HEK293 (cell line): ENCODE data around the gene TNS3.

Experiments used
- CTCF ChIA-PET: fragments of 350-600 bp; formaldehyde crosslinking; extraction: SDS; loops from one replicate; lab custom pipeline; 2021; ENCODE audit warnings: antibody characterized with exemption; lab: Yijun Ruan, JAX
- POLR2A ChIA-PET: fragments of 300-600 bp; formaldehyde crosslinking; extraction: SDS; loops from one replicate; lab custom pipeline; 2020; ENCODE audit warnings: antibody characterized with exemption, inconsistent platforms; lab: Yijun Ruan, JAX
- H3K27ac ChIP-seq: fragments of 200-500 bp; sonication (Bioruptor generic); 2 replicates; pipeline ENCODE4 v1.5.1; 2014; ENCODE audit warnings: low read depth, low read length, control low read depth, inconsistent platforms; ENCODE audit errors: extremely low read depth
- H3K36me3 ChIP-seq, 2 experiments: fragments of 200-500 bp in 1 of 2; sonication (Bioruptor generic) in 1 of 2; 1 replicate in 1 of 2; 2 replicates in 1 of 2; pipeline ENCODE4 v1.5.1; 2014 to 2017; ENCODE audit warnings: inconsistent platforms in 2 of 2, low read length in 2 of 2; ENCODE audit not compliant: control insufficient read depth in 2 of 2, insufficient read depth in 1 of 2
- H3K4me1 ChIP-seq: fragments of 200-500 bp; sonication (Bioruptor generic); 2 replicates; pipeline ENCODE4 v1.5.1; 2014; ENCODE audit warnings: mild to moderate bottlenecking, low read length, inconsistent platforms; ENCODE audit not compliant: control insufficient read depth, insufficient read depth
- H3K4me3 ChIP-seq: 2 replicates; pipeline ENCODE4 v1.5.1; 2011; ENCODE audit warnings: low read depth, mild to moderate bottlenecking, control low read depth, low read length, moderate library complexity
- H3K9me3 ChIP-seq: fragments of 200-500 bp; sonication (Bioruptor generic); 2 replicates; pipeline ENCODE4 v1.5.1; 2014; ENCODE audit warnings: low read depth, low read length, inconsistent platforms; ENCODE audit not compliant: control insufficient read depth, insufficient read depth
- FEZF1 ChIP-seq: fragments of 450-650 bp; formaldehyde crosslinking; IDR thresholded peaks from 2 replicates; pipeline ENCODE4 v1.5.1; 2016; ENCODE audit warnings: missing biosample characterization, missing genetic modification characterization
- HOXD13 ChIP-seq: sonication (generic); formaldehyde crosslinking; IDR thresholded peaks from 2 replicates; pipeline ENCODE4 v1.8.0; 2022; ENCODE audit warnings: missing genetic modification reagents, borderline replicate concordance
- OSR2 ChIP-seq: fragments of 450-650 bp; formaldehyde crosslinking; IDR thresholded peaks from 2 replicates; pipeline ENCODE4 v1.5.1; 2016; ENCODE audit warnings: missing biosample characterization, missing genetic modification characterization
- SCRT1 ChIP-seq: fragments of 450-650 bp; formaldehyde crosslinking; IDR thresholded peaks from 2 replicates; pipeline ENCODE4 v1.5.1; 2016; ENCODE audit warnings: missing biosample characterization, missing genetic modification characterization, borderline replicate concordance
- SP3 ChIP-seq: fragments of 450-650 bp; formaldehyde crosslinking; IDR thresholded peaks from 2 replicates; pipeline ENCODE4 v1.5.1; 2016; ENCODE audit warnings: missing biosample characterization, missing genetic modification characterization
- ZBTB20 ChIP-seq: fragments of 450-650 bp; formaldehyde crosslinking; IDR thresholded peaks from 2 replicates; pipeline ENCODE4 v1.5.1; 2016; ENCODE audit warnings: missing biosample characterization, missing genetic modification characterization
- ZNF112 ChIP-seq: fragments of 450-650 bp; formaldehyde crosslinking; IDR thresholded peaks from 2 replicates; pipeline ENCODE4 v1.5.0; 2017; ENCODE audit warnings: missing biosample characterization, missing genetic modification characterization
- ZNF114 ChIP-seq: fragments of 450-650 bp; formaldehyde crosslinking; IDR thresholded peaks from 2 replicates; pipeline ENCODE4 v1.5.0; 2017; ENCODE audit warnings: missing biosample characterization, missing genetic modification characterization
- ZNF138 ChIP-seq: fragments of 450-650 bp; formaldehyde crosslinking; IDR thresholded peaks from 2 replicates; pipeline ENCODE4 v1.5.1; 2016; ENCODE audit warnings: missing biosample characterization, missing genetic modification characterization, borderline replicate concordance
- ZNF175 ChIP-seq: fragments of 450-650 bp; formaldehyde crosslinking; IDR thresholded peaks from 2 replicates; pipeline ENCODE4 v1.5.1; 2016; ENCODE audit warnings: missing biosample characterization, missing genetic modification characterization
- ZNF184 ChIP-seq: fragments of 450-650 bp; IDR thresholded peaks from 2 replicates; pipeline ENCODE4 v1.5.1; 2018; ENCODE audit warnings: missing biosample characterization, mild to moderate bottlenecking, missing genetic modification characterization
- ZNF23 ChIP-seq: fragments of 450-650 bp; formaldehyde crosslinking; IDR thresholded peaks from 2 replicates; pipeline ENCODE4 v1.5.1; 2016; ENCODE audit warnings: missing biosample characterization, missing genetic modification characterization, borderline replicate concordance
- ZNF394 ChIP-seq: fragments of 450-650 bp; formaldehyde crosslinking; IDR thresholded peaks from 2 replicates; pipeline ENCODE4 v1.5.1; 2016; ENCODE audit warnings: missing biosample characterization, missing genetic modification characterization, mild to moderate bottlenecking, moderate library complexity, borderline replicate concordance
- ZNF530 ChIP-seq: fragments of 450-650 bp; formaldehyde crosslinking; IDR thresholded peaks from 2 replicates; pipeline ENCODE4 v1.5.1; 2016; ENCODE audit warnings: low read depth, missing biosample characterization, missing genetic modification characterization
- ZNF555 ChIP-seq: fragments of 450-650 bp; formaldehyde crosslinking; conservative IDR thresholded peaks from 2 replicates; pipeline ENCODE4 v1.5.1; 2017; ENCODE audit warnings: missing biosample characterization, mild to moderate bottlenecking, missing genetic modification characterization, inconsistent platforms
- ZNF624 ChIP-seq: fragments of 450-650 bp; formaldehyde crosslinking; IDR thresholded peaks from 2 replicates; pipeline ENCODE4 v1.5.1; 2017; ENCODE audit warnings: missing biosample characterization, missing genetic modification characterization
- ZNF792 ChIP-seq: fragments of 450-650 bp; formaldehyde crosslinking; IDR thresholded peaks from 2 replicates; pipeline ENCODE4 v1.5.1; 2016; ENCODE audit warnings: missing biosample characterization, missing genetic modification characterization
- ZNF837 ChIP-seq: fragments of 450-650 bp; formaldehyde crosslinking; IDR thresholded peaks from 2 replicates; pipeline ENCODE4 v1.5.1; 2016; ENCODE audit warnings: missing biosample characterization, missing genetic modification characterization
- TF ChIP-seq, protein P1 (sequence below): fragments of 450-650 bp; formaldehyde crosslinking; IDR thresholded peaks from 2 replicates; pipeline ENCODE4 v1.5.1; 2016; ENCODE audit warnings: missing biosample characterization, missing genetic modification characterization
- TF ChIP-seq, protein P2 (sequence below): fragments of 450-650 bp; formaldehyde crosslinking; IDR thresholded peaks from 2 replicates; pipeline ENCODE4 v1.5.1; 2016; ENCODE audit warnings: missing biosample characterization, missing genetic modification characterization
- TF ChIP-seq, protein P3 (sequence below): fragments of 450-650 bp; formaldehyde crosslinking; IDR thresholded peaks from 2 replicates; pipeline ENCODE4 v1.5.1; 2016; ENCODE audit warnings: missing biosample characterization, missing genetic modification characterization
- TF ChIP-seq, protein P4 (sequence below): sonication (generic); formaldehyde crosslinking; IDR thresholded peaks from 2 replicates; pipeline ENCODE4 v1.8.1; 2022; ENCODE audit warnings: mild to moderate bottlenecking, moderate library complexity, missing genetic modification reagents
- TF ChIP-seq, protein P5 (sequence below): fragments of 450-650 bp; formaldehyde crosslinking; IDR thresholded peaks from 2 replicates; pipeline ENCODE4 v1.5.1; 2016; ENCODE audit warnings: missing biosample characterization, missing genetic modification characterization

TNS3 gene

DNA sequence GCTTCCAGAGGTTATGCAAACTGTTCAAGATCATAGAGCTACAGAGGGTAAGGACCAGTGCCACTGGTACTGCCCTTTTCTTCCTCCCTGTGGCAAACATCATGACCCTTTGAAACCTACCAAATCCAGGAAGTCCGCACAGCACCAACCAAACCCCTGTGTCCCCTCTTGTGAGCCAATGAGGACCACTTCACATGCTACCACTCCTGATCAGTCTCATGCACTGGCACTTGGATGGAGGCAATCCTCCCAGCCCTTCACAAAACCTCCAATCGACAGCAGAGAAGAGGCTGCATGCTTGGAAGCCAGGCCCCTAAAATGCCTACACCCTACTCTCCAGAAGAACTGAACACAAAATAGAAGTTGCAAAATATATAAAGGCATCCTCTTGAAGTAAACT is 248.0 kb downstream of the TNS3 start:
- H3K27ac ChIP-seq, result no peak overlapping the region
- peaks cover 2% of the 10 kb centered on the region; the same call in 1 of the 2 replicates for H3K4me1 ChIP-seq
- H3K4me3 ChIP-seq, result no peak overlapping the region
- H3K36me3 ChIP-seq, result no peaks in the 10 kb centered on the region
- H3K9me3 ChIP-seq, result no peaks in the 10 kb centered on the region
- CTCF ChIA-PET, result interaction anchor here (0.6 to 1.5 kb wide), 3 partner anchors 9 to 68 kb away, joined by 3 read pairs; no protein-coding TSS in a partner anchor
- POLR2A ChIA-PET, result no interaction called here
- TF ChIP-seq ZNF555 (tag by site-specific recombination), result no peak
- TF ChIP-seq ZNF114 (tag by site-specific recombination), result no peak
- TF ChIP-seq ZNF394 (tag by site-specific recombination), result no peak
- no peak for TF ChIP-seq FEZF1 (tag by site-specific recombination)
- TF ChIP-seq, all 188 proteins: peak for 0

DNA sequence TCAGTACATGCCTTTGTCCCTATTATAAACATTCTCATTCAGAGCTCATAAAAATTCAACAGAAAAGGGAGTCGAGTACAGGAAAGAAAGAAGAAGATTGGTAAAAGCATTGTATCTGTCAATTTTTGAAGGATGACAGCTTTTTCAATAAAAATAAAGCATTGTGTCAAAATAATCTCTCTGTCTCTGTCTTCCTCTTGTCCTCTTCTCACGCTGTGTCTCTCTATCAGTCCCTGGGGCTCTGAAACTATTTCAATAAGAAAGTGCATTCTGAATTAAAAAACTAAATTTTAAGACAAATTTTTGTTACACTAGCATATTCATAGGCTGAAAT is 248.4 kb downstream of the TNS3 start:
- CTCF ChIA-PET, result interaction anchor here (0.6 to 1.5 kb wide), 2 partner anchors 30 to 67 kb away, joined by 3 read pairs; no protein-coding TSS in a partner anchor
- POLR2A ChIA-PET, result no interaction called here
- no peaks in the 10 kb centered on the region for H3K36me3 ChIP-seq

DNA sequence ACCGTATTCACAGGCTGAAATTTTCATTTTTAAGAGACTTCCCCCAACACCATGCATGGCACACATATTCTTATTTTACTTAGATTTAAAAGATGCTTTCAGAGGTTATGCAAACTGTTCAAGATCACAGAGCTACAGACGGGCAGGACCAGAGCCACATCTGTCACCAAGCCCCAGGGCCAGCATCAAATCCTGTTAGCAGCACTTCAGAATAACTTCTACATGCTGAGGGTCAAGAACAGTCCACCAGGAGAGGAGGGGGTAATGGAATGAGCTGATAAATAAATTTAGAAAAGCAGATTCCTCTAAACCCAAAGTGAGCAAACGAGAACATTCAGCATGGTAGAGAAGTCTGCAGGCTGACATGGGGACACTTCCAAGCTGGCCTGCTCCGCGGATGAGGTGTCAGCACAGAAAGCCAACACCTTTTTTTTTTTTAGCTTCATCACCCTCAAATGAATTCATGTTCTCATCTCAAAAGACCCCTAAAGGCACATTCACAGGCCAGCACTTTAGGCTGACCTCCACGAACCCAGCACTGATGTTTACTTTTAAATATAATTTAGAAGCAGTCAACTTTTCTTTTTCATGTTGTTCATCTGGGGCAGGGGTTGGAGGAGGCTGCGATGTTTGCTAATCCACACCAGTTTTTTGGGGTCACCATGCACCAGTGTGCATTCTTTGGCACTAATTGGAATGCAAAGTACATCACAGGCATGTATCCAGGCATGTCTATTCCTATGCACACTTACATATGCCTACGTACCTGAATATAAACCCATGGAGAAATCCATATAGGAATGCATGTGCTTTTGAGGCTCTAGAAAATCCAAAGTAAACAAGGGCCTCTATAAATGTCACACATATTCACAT is 249.0 kb downstream of the TNS3 start:
- Histone ChIP-seq H3K4me1 (peaks cover 7% of the 10 kb centered on the region), H3K27ac (no peak overlapping the region), H3K9me3 (no peaks in the 10 kb centered on the region), H3K4me3 (no peak overlapping the region), H3K36me3 (no peaks in the 10 kb centered on the region)
- ChIA-PET POLR2A (no interaction called here), CTCF (interaction anchor here (0.6 to 1.5 kb wide), 2 partner anchors 30 to 67 kb away, joined by 3 read pairs; no protein-coding TSS in a partner anchor)
- TF ChIP-seq, protein P1, sequence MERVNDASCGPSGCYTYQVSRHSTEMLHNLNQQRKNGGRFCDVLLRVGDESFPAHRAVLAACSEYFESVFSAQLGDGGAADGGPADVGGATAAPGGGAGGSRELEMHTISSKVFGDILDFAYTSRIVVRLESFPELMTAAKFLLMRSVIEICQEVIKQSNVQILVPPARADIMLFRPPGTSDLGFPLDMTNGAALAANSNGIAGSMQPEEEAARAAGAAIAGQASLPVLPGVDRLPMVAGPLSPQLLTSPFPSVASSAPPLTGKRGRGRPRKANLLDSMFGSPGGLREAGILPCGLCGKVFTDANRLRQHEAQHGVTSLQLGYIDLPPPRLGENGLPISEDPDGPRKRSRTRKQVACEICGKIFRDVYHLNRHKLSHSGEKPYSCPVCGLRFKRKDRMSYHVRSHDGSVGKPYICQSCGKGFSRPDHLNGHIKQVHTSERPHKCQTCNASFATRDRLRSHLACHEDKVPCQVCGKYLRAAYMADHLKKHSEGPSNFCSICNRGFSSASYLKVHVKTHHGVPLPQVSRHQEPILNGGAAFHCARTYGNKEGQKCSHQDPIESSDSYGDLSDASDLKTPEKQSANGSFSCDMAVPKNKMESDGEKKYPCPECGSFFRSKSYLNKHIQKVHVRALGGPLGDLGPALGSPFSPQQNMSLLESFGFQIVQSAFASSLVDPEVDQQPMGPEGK, result no peak
- TF ChIP-seq, protein P2, sequence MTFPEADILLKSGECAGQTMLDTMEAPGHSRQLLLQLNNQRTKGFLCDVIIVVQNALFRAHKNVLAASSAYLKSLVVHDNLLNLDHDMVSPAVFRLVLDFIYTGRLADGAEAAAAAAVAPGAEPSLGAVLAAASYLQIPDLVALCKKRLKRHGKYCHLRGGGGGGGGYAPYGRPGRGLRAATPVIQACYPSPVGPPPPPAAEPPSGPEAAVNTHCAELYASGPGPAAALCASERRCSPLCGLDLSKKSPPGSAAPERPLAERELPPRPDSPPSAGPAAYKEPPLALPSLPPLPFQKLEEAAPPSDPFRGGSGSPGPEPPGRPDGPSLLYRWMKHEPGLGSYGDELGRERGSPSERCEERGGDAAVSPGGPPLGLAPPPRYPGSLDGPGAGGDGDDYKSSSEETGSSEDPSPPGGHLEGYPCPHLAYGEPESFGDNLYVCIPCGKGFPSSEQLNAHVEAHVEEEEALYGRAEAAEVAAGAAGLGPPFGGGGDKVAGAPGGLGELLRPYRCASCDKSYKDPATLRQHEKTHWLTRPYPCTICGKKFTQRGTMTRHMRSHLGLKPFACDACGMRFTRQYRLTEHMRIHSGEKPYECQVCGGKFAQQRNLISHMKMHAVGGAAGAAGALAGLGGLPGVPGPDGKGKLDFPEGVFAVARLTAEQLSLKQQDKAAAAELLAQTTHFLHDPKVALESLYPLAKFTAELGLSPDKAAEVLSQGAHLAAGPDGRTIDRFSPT (tag by site-specific recombination), result no peak
- no peak for TF ChIP-seq SP3 (tag by site-specific recombination)
- no peak for TF ChIP-seq ZNF792 (tag by site-specific recombination)
- TF ChIP-seq ZNF837 (tag by site-specific recombination), result no peak
- TF ChIP-seq, protein P3, sequence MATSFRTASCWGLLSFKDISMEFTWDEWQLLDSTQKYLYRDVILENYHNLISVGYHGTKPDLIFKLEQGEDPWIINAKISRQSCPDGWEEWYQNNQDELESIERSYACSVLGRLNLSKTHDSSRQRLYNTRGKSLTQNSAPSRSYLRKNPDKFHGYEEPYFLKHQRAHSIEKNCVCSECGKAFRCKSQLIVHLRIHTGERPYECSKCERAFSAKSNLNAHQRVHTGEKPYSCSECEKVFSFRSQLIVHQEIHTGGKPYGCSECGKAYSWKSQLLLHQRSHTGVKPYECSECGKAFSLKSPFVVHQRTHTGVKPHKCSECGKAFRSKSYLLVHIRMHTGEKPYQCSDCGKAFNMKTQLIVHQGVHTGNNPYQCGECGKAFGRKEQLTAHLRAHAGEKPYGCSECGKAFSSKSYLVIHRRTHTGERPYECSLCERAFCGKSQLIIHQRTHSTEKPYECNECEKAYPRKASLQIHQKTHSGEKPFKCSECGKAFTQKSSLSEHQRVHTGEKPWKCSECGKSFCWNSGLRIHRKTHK (tag by site-specific recombination), result no peak
- TF ChIP-seq SCRT1 (tag by site-specific recombination), result no peak
- TF ChIP-seq, protein P4, sequence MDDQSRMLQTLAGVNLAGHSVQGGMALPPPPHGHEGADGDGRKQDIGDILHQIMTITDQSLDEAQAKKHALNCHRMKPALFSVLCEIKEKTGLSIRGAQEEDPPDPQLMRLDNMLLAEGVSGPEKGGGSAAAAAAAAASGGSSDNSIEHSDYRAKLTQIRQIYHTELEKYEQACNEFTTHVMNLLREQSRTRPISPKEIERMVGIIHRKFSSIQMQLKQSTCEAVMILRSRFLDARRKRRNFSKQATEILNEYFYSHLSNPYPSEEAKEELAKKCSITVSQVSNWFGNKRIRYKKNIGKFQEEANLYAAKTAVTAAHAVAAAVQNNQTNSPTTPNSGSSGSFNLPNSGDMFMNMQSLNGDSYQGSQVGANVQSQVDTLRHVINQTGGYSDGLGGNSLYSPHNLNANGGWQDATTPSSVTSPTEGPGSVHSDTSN, result no peak
- no peak for TF ChIP-seq OSR2 (tag by site-specific recombination)
- no peak for TF ChIP-seq ZNF112 (tag by site-specific recombination)

More for the DNA sequence above, 248.4 kb downstream of the TNS3 start:
- no peak overlapping the region for H3K4me3 ChIP-seq
- no peaks in the 10 kb centered on the region for H3K9me3 ChIP-seq
- no peak overlapping the region for H3K27ac ChIP-seq
- H3K4me1 ChIP-seq, result peaks cover 3% of the 10 kb centered on the region
- TF ChIP-seq ZNF184 (tag by site-specific recombination) (no peak), ZNF23 (no peak), HOXD13 (CRISPR knock-in tag) (no peak), ZNF624 (tag by site-specific recombination) (no peak), ZNF175 (tag by site-specific recombination) (no peak), ZNF530 (tag by site-specific recombination) (no peak), ZNF138 (tag by site-specific recombination) (no peak), ZBTB20 (tag by site-specific recombination) (no peak)
- TF ChIP-seq, protein P5, sequence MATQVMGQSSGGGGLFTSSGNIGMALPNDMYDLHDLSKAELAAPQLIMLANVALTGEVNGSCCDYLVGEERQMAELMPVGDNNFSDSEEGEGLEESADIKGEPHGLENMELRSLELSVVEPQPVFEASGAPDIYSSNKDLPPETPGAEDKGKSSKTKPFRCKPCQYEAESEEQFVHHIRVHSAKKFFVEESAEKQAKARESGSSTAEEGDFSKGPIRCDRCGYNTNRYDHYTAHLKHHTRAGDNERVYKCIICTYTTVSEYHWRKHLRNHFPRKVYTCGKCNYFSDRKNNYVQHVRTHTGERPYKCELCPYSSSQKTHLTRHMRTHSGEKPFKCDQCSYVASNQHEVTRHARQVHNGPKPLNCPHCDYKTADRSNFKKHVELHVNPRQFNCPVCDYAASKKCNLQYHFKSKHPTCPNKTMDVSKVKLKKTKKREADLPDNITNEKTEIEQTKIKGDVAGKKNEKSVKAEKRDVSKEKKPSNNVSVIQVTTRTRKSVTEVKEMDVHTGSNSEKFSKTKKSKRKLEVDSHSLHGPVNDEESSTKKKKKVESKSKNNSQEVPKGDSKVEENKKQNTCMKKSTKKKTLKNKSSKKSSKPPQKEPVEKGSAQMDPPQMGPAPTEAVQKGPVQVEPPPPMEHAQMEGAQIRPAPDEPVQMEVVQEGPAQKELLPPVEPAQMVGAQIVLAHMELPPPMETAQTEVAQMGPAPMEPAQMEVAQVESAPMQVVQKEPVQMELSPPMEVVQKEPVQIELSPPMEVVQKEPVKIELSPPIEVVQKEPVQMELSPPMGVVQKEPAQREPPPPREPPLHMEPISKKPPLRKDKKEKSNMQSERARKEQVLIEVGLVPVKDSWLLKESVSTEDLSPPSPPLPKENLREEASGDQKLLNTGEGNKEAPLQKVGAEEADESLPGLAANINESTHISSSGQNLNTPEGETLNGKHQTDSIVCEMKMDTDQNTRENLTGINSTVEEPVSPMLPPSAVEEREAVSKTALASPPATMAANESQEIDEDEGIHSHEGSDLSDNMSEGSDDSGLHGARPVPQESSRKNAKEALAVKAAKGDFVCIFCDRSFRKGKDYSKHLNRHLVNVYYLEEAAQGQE (tag by site-specific recombination), result no peak
